OCI-LY3 (cell line): ENCODE data around the gene DTYMK.

Source experiments
- H2AFZ ChIP-seq: fragments of 200-600, 300-600 bp; shearing (Covaris generic); 2 replicates; pipeline ENCODE4 v1.6.0; 2014; ENCODE audit warnings: antibody characterized with exemption, low read depth, low read length
- H3K27ac ChIP-seq: fragments of 200-600, 300-600 bp; sonication (generic); 2 replicates; pipeline ENCODE4 v1.5.1; 2014; ENCODE audit warnings: mild to moderate bottlenecking, low read length, moderate library complexity, mixed read lengths
- H3K27me3 ChIP-seq: fragments of 200-600, 300-600 bp; sonication (generic); 2 replicates; pipeline ENCODE4 v1.6.1; 2014; ENCODE audit warnings: low read depth, low read length, mixed read lengths
- H3K36me3 ChIP-seq: fragments of 200-600, 300-600 bp; sonication (generic); replicated peaks from 2 replicates; pipeline ENCODE3; 2014; ENCODE audit warnings: low read depth, low read length, mixed read lengths
- H3K4me1 ChIP-seq: fragments of 300-600, 200-600 bp; sonication (generic); 2 replicates; pipeline ENCODE4 v1.6.1; 2014; ENCODE audit warnings: low read length, mixed read lengths
- H3K4me2 ChIP-seq: fragments of 200-600, 300-600 bp; sonication (generic); 2 replicates; pipeline ENCODE4 v1.6.1; 2014; ENCODE audit warnings: low read length, mixed read lengths
- H3K4me3 ChIP-seq: fragments of 300-600, 200-600 bp; sonication (generic); 2 replicates; pipeline ENCODE4 v1.5.1; 2014; ENCODE audit warnings: antibody characterized with exemption, mild to moderate bottlenecking, low read length, moderate library complexity
- H3K79me2 ChIP-seq: fragments of 300-600, 200-600 bp; shearing (Covaris generic); 2 replicates; pipeline ENCODE4 v1.6.1; 2014; ENCODE audit warnings: mild to moderate bottlenecking, low read length, mixed read lengths
- H3K9ac ChIP-seq: fragments of 300-600, 200-600 bp; shearing (Covaris generic); 2 replicates; pipeline ENCODE4 v1.6.0; 2014; ENCODE audit warnings: mild to moderate bottlenecking, low read length, moderate library complexity
- H3K9me3 ChIP-seq: fragments of 200-600, 300-600 bp; shearing (Covaris generic); 2 replicates; pipeline ENCODE4 v1.6.1; 2014; ENCODE audit warnings: low read length, mixed read lengths; ENCODE audit not compliant: insufficient read depth
- H4K20me1 ChIP-seq: fragments of 200-600, 300-600 bp; sonication (generic); 2 replicates; pipeline ENCODE4 v1.6.1; 2016; ENCODE audit warnings: low read length, mixed read lengths; ENCODE audit not compliant: insufficient read depth
- CTCF ChIP-seq: fragments of 200-600, 300-600 bp; sonication (generic); IDR thresholded peaks from 2 replicates; pipeline ENCODE4 v1.5.1; 2014; ENCODE audit warnings: antibody characterized with exemption, low read length, low read depth
- EZH2phosphoT487 ChIP-seq: fragments of 200-600 bp; shearing (Covaris generic); IDR thresholded peaks from 2 replicates; pipeline ENCODE4 v1.6.1; 2018; ENCODE audit warnings: antibody characterized with exemption, mixed run types, low read depth

Gene DTYMK

GRCh38 chr2:241637018-241637794, 49.4 kb downstream of the DTYMK start, which contains the start of the genes ATG4B and THAP4:
ATG4B (plus strand) TSS chr2:241637693; CDS start chr2:241637715, 22 bp downstream.
THAP4 (minus strand) TSS chr2:241637158; CDS start chr2:241637017, 141 bp downstream.
- Histone ChIP-seq H4K20me1 (no peaks in the 10 kb centered on the region), H3K36me3 (peaks cover 23% of the 10 kb centered on the region), H3K9me3 (no peaks in the 10 kb centered on the region), H3K27me3 (no peaks in the 10 kb centered on the region), H2AFZ (peak within 1 kb of the TSS; percentile 75; the same call in 1 of the 2 replicates), H3K9ac (peak within 1 kb of the TSS; percentile 82), H3K4me1 (peaks cover 13% of the 10 kb centered on the region), H3K4me3 (peak within 1 kb of the TSS; percentile 87), H3K79me2 (peaks cover 86% of the 10 kb centered on the region), H3K4me2 (peak within 1 kb of the TSS; percentile 96), H3K27ac (peak within 1 kb of the TSS; percentile 82)
- TF ChIP-seq EZH2phosphoT487 (no peak), CTCF (no peak)

- no peaks in the 10 kb centered on the region for H4K20me1 ChIP-seq
- H3K36me3 ChIP-seq, result peaks cover 23% of the 10 kb centered on the region
- H3K27me3 ChIP-seq, result no peaks in the 10 kb centered on the region
- peak overlapping the region; percentile 11; the same call in 1 of the 2 replicates for H3K27ac ChIP-seq
- H3K79me2 ChIP-seq, result peaks cover 79% of the 10 kb centered on the region
- H3K9ac ChIP-seq, result peak overlapping the region; percentile 82
- peak overlapping the region; percentile 96 for H3K4me2 ChIP-seq
- peak overlapping the region; percentile 87 for H3K4me3 ChIP-seq
- H3K9me3 ChIP-seq, result no peaks in the 10 kb centered on the region
- TF ChIP-seq EZH2phosphoT487, result no peak
- no peak for TF ChIP-seq CTCF
- H3K4me1 ChIP-seq, result peaks cover 13% of the 10 kb centered on the region
- no peak overlapping the region for H2AFZ ChIP-seq
Observed at GRCh38 chr2:241636182-241637017, 50.2 kb downstream of the DTYMK start.

- TF ChIP-seq CTCF (no peak), EZH2phosphoT487 (no peak)
- Histone ChIP-seq H3K79me2 (peaks cover 79% of the 10 kb centered on the region), H3K4me1 (peaks cover 13% of the 10 kb centered on the region), H3K4me3 (peak overlapping the region; percentile 87), H3K4me2 (peak overlapping the region; percentile 96), H3K36me3 (peaks cover 23% of the 10 kb centered on the region), H3K9me3 (no peaks in the 10 kb centered on the region), H2AFZ (no peak overlapping the region), H3K27me3 (no peaks in the 10 kb centered on the region), H3K27ac (no peak overlapping the region), H3K9ac (peak overlapping the region; percentile 74), H4K20me1 (no peaks in the 10 kb centered on the region)
Observed at GRCh38 chr2:241635756-241636155, 50.9 kb downstream of the DTYMK start.

GRCh38 chr2:241633561-241633960, 53.1 kb downstream of the DTYMK start:
- peaks cover 9% of the 10 kb centered on the region for H3K4me1 ChIP-seq
- H3K4me3 ChIP-seq, result no peak overlapping the region
- no peaks in the 10 kb centered on the region for H3K9me3 ChIP-seq
- peaks cover 4% of the 10 kb centered on the region for H3K36me3 ChIP-seq
- no peak for TF ChIP-seq EZH2phosphoT487
- no peak for TF ChIP-seq CTCF
- no peak overlapping the region for H3K9ac ChIP-seq
- H2AFZ ChIP-seq, result no peak overlapping the region
- H3K27me3 ChIP-seq, result no peaks in the 10 kb centered on the region
- no peaks in the 10 kb centered on the region for H4K20me1 ChIP-seq
- no peak overlapping the region for H3K4me2 ChIP-seq
- H3K27ac ChIP-seq, result no peak overlapping the region
- H3K79me2 ChIP-seq, result peaks cover 68% of the 10 kb centered on the region
